ENCODE results near the gene SYMPK.

Gene SYMPK

GRCh38 chr19:45866400-45867176 is 3.6 kb upstream of the SYMPK start:
- DNase-seq = no peak

- DNase-seq = no peak
Measured at GRCh38 chr19:45865269-45865948, 2.5 kb upstream of the SYMPK start.

GRCh38 chr19:45864629-45865082 is 1.7 kb upstream of the SYMPK start:
- DNase-seq = no peak

GRCh38 chr19:45863840-45864628 is 1.1 kb upstream of the SYMPK start, which contains the start of gene FOXA3:
TSS of gene FOXA3 (plus strand) at chr19:45864326. CDS start at chr19:45864457, 131 bp downstream.
- DNase-seq = no peak

GRCh38 chr19:45863335-45863839 is 440 bp upstream of the SYMPK start:
- no peak for DNase-seq

- no peak for DNase-seq
Measured at GRCh38 chr19:45862271-45862563, 730 bp downstream of the SYMPK start.

- no peak for DNase-seq
Measured at GRCh38 chr19:45860359-45861259, 2.3 kb downstream of the SYMPK start.

- DNase-seq = no peak
Measured at GRCh38 chr19:45854167-45854778, 8.7 kb downstream of the SYMPK start.

- no peak for DNase-seq
Measured at GRCh38 chr19:45852983-45853382, 10.0 kb downstream of the SYMPK start.

GRCh38 chr19:45852145-45852750 is 10.7 kb downstream of the SYMPK start:
- no peak for DNase-seq

GRCh38 chr19:45848922-45849321 is 14.0 kb downstream of the SYMPK start:
- no peak for DNase-seq

- DNase-seq = no peak
Measured at GRCh38 chr19:45847663-45848062, 15.3 kb downstream of the SYMPK start.

GRCh38 chr19:45842198-45842597 is 20.7 kb downstream of the SYMPK start:
- DNase-seq = no peak

- DNase-seq = no peak
Measured at GRCh38 chr19:45834970-45835369, 28.0 kb downstream of the SYMPK start.

- DNase-seq = no peak
Measured at GRCh38 chr19:45828945-45829344, 34.0 kb downstream of the SYMPK start.

GRCh38 chr19:45828523-45828922 is 34.4 kb downstream of the SYMPK start:
- no peak for DNase-seq

GRCh38 chr19:45827459-45828093 is 35.4 kb downstream of the SYMPK start:
- DNase-seq = no peak

GRCh38 chr19:45826934-45827333 is 36.0 kb downstream of the SYMPK start:
- DNase-seq = no peak

GRCh38 chr19:45825917-45826893 is 36.7 kb downstream of the SYMPK start:
- DNase-seq = no peak

GRCh38 chr19:45825263-45825605 is 37.7 kb downstream of the SYMPK start:
- DNase-seq = no peak

Measured in NCI-H1694 (cell line).